ENCODE data around the gene ZPR1. TPM values are rescaled to one million over a fixed set of nuclear protein-coding genes. Genes with fewer than 3 reads are reported as not detected.

The ZPR1 gene
- total RNA-seq, 4 donors from 2014 or later: 13.1 to 20.9 (median 16.4) TPM

Other genes starting within 250 kb of the ZPR1 start
- 10 to 100 TPM in 3 of 4 donors, 1 to 10 TPM in 1; 6.7 to 21.9 (median 14.0) TPM for gene BUD13, start 15.0 kb downstream of the ZPR1 start, total RNA-seq
- not detected for gene APOA5, start 3.9 kb upstream of the ZPR1 start, total RNA-seq
- gene APOA4, start 35.3 kb upstream of the ZPR1 start, total RNA-seq: not detected
- 1 to 10 TPM in 2 of 4 donors, not detected in 2; 3.0 to 5.3 TPM for gene APOC3, start 41.9 kb upstream of the ZPR1 start, total RNA-seq
- 100 to 1,000 TPM in 1 of 4 donors, not detected in 3; 169 TPM for gene APOA1, start 49.6 kb upstream of the ZPR1 start, total RNA-seq

Measured in transverse colon (tissue), 4 donors.